GM19025 (cell line): Measurements from ENCODE around the gene SPAG9.

Source experiments
- ATAC-seq: cut with Tn5 transposase; IDR thresholded peaks from one replicate; pipeline ENCODE4 v1.9.1; 2021; ENCODE audit warnings: mild to moderate bottlenecking, low read depth, moderate library complexity; ENCODE audit not compliant: unreplicated experiment

Gene SPAG9

GRCh38 chr17:51120739-51121619 lies at the start of gene SPAG9:
TSS of gene SPAG9 (minus strand) at chr17:51120868. CDS start at chr17:51120656, 212 bp downstream.
- peak; percentile 79 for ATAC-seq

- no peak for ATAC-seq
These were observed 48.7 kb upstream of the SPAG9 start for GRCh38 chr17:51169340-51169739.

- ATAC-seq, result peak; percentile 35
These were observed 46.6 kb upstream of the SPAG9 start for GRCh38 chr17:51166987-51167931.

GRCh38 chr17:51166198-51166986 lies 45.7 kb upstream of the SPAG9 start, which contains the start of gene NME2:
TSS of gene NME2 (plus strand) at chr17:51166411. CDS start at chr17:51166831, 420 bp downstream.
- ATAC-seq, result peak; percentile 82

GRCh38 chr17:51165680-51166197 lies 45.1 kb upstream of the SPAG9 start:
- ATAC-seq, result peak; percentile 10

GRCh38 chr17:51164911-51165679 lies 44.4 kb upstream of the SPAG9 start:
- no peak for ATAC-seq

GRCh38 chr17:51161541-51161940 lies 40.9 kb upstream of the SPAG9 start:
- no peak for ATAC-seq

GRCh38 chr17:51159604-51160003 lies 38.9 kb upstream of the SPAG9 start:
- no peak for ATAC-seq

- no peak for ATAC-seq
These were observed 34.7 kb upstream of the SPAG9 start for GRCh38 chr17:51155416-51155815.

- no peak for ATAC-seq
These were observed 33.5 kb upstream of the SPAG9 start for GRCh38 chr17:51154176-51154575.

GRCh38 chr17:51153210-51154072 lies 32.8 kb upstream of the SPAG9 start, which contains the start of gene NME1:
TSS of gene NME1 (plus strand) at chr17:51153559. CDS start at chr17:51155655, 2,096 bp downstream.
- ATAC-seq, result peak; percentile 91

- no peak for ATAC-seq
These were observed 32.1 kb upstream of the SPAG9 start for GRCh38 chr17:51152766-51153209.

- no peak for ATAC-seq
These were observed 30.3 kb upstream of the SPAG9 start for GRCh38 chr17:51150932-51151331.

- ATAC-seq, result no peak
These were observed 28.5 kb upstream of the SPAG9 start for GRCh38 chr17:51149163-51149562.

GRCh38 chr17:51147650-51148049 lies 27.0 kb upstream of the SPAG9 start:
- no peak for ATAC-seq

- no peak for ATAC-seq
These were observed 23.8 kb upstream of the SPAG9 start for GRCh38 chr17:51144266-51145022.

- no peak for ATAC-seq
These were observed 21.9 kb upstream of the SPAG9 start for GRCh38 chr17:51142597-51142996.
